HUES64 (cell line): Measurements from ENCODE around the gene CCBE1.

Experiments
- H3K27ac ChIP-seq: 2 replicates; pipeline ENCODE4 v1.7.0; 2013; ENCODE audit warnings: low read depth, low read length, inconsistent platforms
- H3K27me3 ChIP-seq: 2 replicates; pipeline ENCODE4 v1.6.1; 2013; ENCODE audit warnings: mild to moderate bottlenecking, low read length; ENCODE audit not compliant: insufficient read depth
- H3K36me3 ChIP-seq: 2 replicates; pipeline ENCODE4 v1.6.1; 2013; ENCODE audit warnings: mild to moderate bottlenecking, low read length; ENCODE audit not compliant: insufficient read depth
- H3K4me1 ChIP-seq: 2 replicates; pipeline ENCODE4 v1.6.1; 2013; ENCODE audit warnings: mild to moderate bottlenecking, low read length, moderate library complexity; ENCODE audit not compliant: insufficient read depth
- H3K4me3 ChIP-seq: 2 replicates; pipeline ENCODE4 v1.5.1; 2013; ENCODE audit warnings: mild to moderate bottlenecking, low read length, moderate library complexity
- H3K9ac ChIP-seq: 2 replicates; pipeline ENCODE4 v1.6.1; 2013; ENCODE audit warnings: mild to moderate bottlenecking, low read depth, low read length
- H3K9me3 ChIP-seq: 2 replicates; pipeline ENCODE4 v1.6.1; 2013; ENCODE audit warnings: low read depth, low read length; ENCODE audit not compliant: insufficient read depth
- WGBS: fragments of 150-250, 120-280 bp; methylation state at CpG from one replicate; pipeline ENCODE4 v1.1.7; 2013; ENCODE audit warnings: missing lambda C conversion rate; 5-methylcytosine and 5-hydroxymethylcytosine counted together

CCBE1 gene

DNA sequence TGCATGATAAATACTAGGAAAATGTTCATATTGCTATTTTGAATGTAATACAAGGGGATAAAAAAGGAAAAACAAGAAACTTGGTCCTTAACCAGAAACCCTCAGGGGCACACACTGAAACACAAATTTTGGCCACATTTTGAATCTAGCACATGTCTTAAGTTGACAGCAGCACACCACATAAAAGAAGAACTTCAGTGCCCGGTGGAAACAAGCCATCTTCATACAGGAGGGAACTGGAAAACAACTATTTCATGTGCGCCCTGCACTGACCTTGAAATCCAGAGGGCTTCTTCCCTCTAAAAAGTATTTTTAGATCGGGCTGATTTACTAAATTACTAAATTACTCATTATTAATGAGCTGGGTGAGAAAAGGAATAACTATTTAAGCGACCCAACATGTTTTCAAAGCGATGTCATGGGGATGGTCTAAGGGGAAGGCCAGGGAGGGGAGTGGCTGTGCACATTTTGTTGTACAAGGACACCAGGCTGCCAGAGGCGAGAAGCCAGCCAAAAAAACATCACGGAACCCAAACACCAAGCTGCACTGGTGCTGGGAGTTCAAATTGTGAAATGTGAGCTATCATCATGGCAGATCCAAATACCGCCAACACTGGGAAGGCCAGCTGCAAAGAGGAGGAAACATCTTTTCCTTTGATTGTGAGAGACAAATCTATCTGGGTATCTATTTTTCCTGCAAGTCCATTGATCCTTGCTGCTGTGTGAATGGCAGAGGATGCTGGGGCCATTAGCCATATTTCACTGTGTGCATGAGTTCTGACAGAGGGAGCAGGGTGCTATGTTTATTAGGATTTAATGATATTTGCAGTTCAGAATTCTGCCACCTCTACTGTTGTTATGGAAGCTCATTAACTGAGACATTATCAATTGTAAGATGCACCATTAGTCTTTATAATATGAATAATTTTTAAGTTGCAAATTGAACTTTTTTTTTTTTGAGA, 187.5 kb downstream of the CCBE1 start:
- no peak overlapping the region for H3K9ac ChIP-seq
- no peak overlapping the region for H3K27ac ChIP-seq
- H3K4me3 ChIP-seq: no peak overlapping the region
- 95% methylated on average over 7 of the region's 8 CpGs for WGBS
- no peaks in the 10 kb centered on the region for H3K9me3 ChIP-seq
- no peaks in the 10 kb centered on the region for H3K4me1 ChIP-seq
- no peaks in the 10 kb centered on the region for H3K27me3 ChIP-seq
- no peaks in the 10 kb centered on the region for H3K36me3 ChIP-seq

DNA sequence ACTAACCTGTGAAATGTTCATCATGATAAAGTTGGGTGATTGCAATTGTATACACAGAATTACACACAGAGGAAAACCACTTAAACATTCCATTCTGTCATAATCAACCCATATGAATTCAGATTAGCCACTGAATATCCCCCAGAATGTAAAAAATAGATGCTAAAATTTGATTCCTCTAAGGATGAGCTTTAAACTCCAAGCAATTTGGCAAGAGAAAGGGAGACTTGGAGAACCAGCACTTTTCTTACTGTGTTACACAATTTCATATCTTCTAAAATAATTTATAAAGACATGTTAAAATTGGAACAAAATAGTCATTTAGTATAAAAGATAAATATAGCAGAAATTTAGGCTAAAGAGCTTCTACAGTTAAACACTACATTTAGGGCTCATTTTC, 191.9 kb downstream of the CCBE1 start:
- no peak overlapping the region for H3K9ac ChIP-seq
- H3K27me3 ChIP-seq: no peaks in the 10 kb centered on the region

DNA sequence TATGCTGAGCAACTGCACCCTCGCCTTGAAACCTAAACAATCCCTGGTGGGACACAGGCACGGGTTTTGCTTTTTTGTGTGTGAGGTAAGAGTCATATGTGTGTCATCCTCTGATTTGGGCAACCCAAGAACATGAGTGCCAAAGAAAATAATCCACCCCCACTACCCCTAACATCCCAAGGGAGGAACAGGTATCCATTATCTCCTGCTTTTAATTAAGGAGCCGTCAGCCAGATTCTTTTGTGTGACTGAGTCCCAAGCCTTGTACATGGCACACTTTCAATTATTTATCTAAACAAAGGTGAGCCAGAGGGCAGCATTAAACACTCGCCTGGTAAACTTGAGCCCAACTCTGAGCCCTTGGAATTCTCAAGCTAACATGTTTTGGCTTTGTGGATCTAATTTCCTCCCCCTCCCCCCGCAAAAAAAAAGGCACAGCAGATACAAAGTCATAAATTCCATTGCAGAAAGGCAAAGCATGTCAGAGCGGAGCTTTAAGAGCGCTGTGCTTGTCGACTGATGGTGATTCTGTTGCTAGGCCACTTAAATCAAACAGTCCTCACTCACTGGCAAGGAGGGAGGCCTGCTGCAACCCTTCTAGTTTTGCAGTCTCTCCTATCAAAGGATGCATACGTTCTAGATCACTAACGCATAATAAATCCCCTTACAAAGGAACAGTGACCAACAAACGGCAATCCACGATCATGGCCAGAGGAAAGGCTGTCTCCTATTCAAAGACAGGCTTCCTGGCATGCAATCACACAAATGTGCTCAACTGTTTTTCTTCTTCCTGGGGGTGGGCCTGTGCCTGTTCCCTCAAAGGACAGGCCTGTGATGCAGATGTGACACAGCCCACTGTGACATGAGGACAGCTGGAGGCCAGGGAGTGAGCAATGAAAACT, 194.7 kb downstream of the CCBE1 start:
- no peaks in the 10 kb centered on the region for H3K4me1 ChIP-seq
- H3K27ac ChIP-seq: no peak overlapping the region
- H3K9me3 ChIP-seq: no peaks in the 10 kb centered on the region
- WGBS: 76% methylated on average over 11 of the region's 12 CpGs
- no peak overlapping the region for H3K9ac ChIP-seq
- H3K27me3 ChIP-seq: no peaks in the 10 kb centered on the region
- H3K36me3 ChIP-seq: no peaks in the 10 kb centered on the region
- no peak overlapping the region for H3K4me3 ChIP-seq

More for the DNA sequence above, 191.9 kb downstream of the CCBE1 start:
- H3K4me3 ChIP-seq: no peak overlapping the region
- no peak overlapping the region for H3K27ac ChIP-seq
- no peaks in the 10 kb centered on the region for H3K4me1 ChIP-seq
- no peaks in the 10 kb centered on the region for H3K36me3 ChIP-seq
- H3K9me3 ChIP-seq: no peaks in the 10 kb centered on the region

DNA sequence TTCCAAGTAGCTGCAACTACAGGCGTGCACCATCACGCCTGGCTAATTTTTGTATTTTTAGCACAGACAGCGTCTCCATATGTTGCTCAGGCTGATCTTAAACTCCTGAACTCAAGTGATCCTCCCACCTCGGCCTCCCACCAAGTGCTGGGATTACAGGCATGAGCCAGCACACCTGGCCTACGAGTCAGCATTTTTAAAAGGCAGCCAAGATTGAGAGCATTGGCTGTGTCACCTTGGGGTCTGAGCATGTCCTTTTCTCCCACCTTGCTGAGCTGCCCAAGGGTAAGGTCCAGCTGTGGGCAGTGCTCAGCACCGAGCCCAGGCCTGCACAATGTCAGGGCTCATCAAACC, 195.3 kb downstream of the CCBE1 start:
- Histone ChIP-seq H3K9ac (no peak overlapping the region), H3K36me3 (no peaks in the 10 kb centered on the region), H3K9me3 (no peaks in the 10 kb centered on the region), H3K4me1 (no peaks in the 10 kb centered on the region), H3K4me3 (no peak overlapping the region), H3K27me3 (no peaks in the 10 kb centered on the region), H3K27ac (no peak overlapping the region)
- 92% methylated on average over 6 of the region's 6 CpGs for WGBS

DNA sequence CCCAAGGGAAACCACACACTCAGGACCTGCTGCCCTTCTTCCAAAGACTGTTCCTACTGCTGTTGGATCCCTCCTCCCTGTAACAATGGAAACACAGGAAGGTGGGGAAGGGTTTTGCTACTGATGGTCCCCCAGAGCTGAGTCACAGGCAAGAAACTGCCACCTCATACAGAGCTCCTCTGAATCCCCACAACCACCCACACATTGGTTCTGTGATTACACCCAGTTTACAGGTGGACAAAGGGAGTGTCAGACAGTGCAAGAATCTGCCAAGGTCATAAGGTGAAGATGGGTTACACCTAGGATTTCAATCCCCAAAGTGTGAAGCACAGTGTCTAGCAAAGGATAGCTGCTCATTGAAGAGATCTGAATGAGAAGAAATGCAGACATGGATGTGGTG, 196.5 kb downstream of the CCBE1 start:
- Histone ChIP-seq H3K36me3 (no peaks in the 10 kb centered on the region), H3K9ac (no peak overlapping the region), H3K4me3 (no peak overlapping the region), H3K4me1 (no peaks in the 10 kb centered on the region), H3K27ac (no peak overlapping the region), H3K27me3 (no peaks in the 10 kb centered on the region), H3K9me3 (no peaks in the 10 kb centered on the region)

DNA sequence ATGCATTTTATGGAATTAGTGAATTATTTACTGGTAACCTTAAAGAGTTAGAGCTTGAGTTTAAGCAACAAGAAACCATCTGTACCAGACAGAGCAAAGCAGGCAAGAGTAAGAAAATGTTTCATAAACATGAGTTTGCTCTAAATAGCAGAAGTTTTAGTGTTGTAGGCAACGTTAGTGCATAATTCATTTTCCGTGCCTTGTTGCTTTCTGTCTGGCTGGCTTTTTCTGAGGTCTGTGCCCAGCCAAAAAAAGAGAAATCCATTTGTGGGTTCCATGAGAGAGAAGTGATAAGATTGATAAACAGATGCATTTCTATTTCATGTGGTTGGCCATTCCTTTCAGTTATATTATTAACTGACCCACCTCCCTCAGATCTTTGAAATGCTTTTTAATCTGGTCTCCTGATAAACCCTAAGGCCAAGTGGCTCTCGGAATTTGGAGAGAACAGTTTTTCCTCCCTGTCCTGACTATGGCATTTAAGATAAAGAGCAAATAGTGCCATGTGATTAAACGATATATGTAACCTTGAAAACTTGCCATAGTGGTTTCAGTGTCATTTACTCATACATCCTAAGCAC, 198.6 kb downstream of the CCBE1 start:
- Histone ChIP-seq H3K4me1 (no peaks in the 10 kb centered on the region), H3K4me3 (no peak overlapping the region), H3K36me3 (no peaks in the 10 kb centered on the region), H3K27me3 (no peaks in the 10 kb centered on the region), H3K9ac (no peak overlapping the region), H3K27ac (no peak overlapping the region), H3K9me3 (no peaks in the 10 kb centered on the region)
- WGBS: 95% methylated on average over 4 of the region's 4 CpGs

DNA sequence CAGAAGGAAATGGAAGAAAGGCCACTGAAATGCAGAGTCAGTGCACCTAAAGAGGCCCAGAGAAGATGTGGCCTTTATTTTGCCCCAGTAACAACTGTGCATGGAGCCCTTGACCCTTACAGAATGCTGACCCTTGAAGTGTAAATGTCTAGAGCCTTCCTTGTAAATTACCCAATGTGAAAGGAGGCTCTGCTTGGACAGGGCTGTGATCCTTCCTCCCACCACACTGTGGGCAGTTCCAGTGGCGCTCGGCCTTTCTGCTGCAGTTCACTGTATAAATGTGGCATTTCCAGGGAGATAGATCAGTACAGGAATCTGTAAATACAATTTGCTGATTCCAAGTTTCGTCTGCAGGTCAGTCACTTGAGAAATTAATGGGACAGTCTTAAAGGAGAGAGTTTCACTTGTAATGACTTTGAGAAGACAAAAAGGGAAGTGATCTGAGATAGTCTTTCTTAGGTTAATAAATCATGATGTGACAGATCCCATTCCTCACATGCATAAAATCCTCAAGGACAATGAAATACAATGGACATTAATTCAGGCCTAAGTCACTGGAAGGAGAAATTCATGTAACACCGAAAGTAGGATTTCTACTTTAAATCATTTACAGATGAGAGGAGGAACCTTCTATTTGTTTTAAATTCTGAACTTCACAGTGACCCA, 204.3 kb downstream of the CCBE1 start:
- Histone ChIP-seq H3K9me3 (no peaks in the 10 kb centered on the region), H3K36me3 (no peaks in the 10 kb centered on the region), H3K4me3 (no peak overlapping the region), H3K9ac (no peak overlapping the region), H3K27me3 (no peaks in the 10 kb centered on the region), H3K4me1 (no peaks in the 10 kb centered on the region), H3K27ac (no peak overlapping the region)
- 91% methylated on average over 3 of the region's 4 CpGs for WGBS

DNA sequence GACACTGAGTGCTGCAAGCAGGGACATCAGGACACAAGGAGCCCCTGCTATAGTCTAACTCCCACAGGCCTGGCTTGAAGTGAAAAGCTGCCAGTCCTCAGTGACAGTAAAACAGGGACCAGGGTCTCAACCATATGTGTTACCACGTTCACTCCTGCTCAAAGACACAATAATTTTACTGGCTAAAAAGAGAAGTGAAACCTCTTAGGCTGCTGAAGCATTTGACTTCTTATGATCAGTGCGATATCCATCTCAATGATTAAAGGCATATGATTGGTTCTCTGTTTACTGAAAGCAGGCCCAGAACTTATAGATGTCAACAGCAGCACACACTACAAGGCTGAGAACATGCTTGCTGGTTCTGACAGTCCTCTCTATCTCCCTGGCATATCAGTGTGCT, 208.3 kb downstream of the CCBE1 start:
- no peak overlapping the region for H3K27ac ChIP-seq
- H3K9ac ChIP-seq: no peak overlapping the region
- H3K36me3 ChIP-seq: no peaks in the 10 kb centered on the region
- H3K4me1 ChIP-seq: no peaks in the 10 kb centered on the region
- WGBS: 95% methylated on average over 2 of the region's 2 CpGs
- no peak overlapping the region for H3K4me3 ChIP-seq
- no peaks in the 10 kb centered on the region for H3K9me3 ChIP-seq
- H3K27me3 ChIP-seq: no peaks in the 10 kb centered on the region

DNA sequence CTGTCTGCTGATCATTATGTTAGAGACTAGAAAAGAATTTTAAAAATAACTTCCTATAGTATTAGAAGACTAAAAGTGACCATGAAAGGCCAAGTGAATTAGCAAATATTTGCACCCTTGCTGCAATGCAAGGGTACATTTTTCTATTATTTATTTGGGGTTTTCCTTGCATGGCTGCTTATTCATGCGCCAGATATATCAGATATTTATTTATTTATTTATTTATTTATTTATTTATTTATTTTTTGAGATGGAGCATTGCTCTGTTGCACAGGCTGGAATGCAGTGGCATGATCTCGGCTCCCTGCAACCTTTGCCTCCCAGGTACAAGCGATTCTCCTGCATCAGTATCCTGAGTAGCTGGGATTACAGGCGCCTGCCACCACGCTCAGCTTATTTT, 211.8 kb downstream of the CCBE1 start:
- H3K4me3 ChIP-seq: no peak overlapping the region
- 85% methylated on average over 4 of the region's 5 CpGs for WGBS
- H3K4me1 ChIP-seq: no peaks in the 10 kb centered on the region
- H3K9ac ChIP-seq: no peak overlapping the region
- H3K27me3 ChIP-seq: no peaks in the 10 kb centered on the region
- no peaks in the 10 kb centered on the region for H3K9me3 ChIP-seq
- no peak overlapping the region for H3K27ac ChIP-seq
- H3K36me3 ChIP-seq: no peaks in the 10 kb centered on the region

DNA sequence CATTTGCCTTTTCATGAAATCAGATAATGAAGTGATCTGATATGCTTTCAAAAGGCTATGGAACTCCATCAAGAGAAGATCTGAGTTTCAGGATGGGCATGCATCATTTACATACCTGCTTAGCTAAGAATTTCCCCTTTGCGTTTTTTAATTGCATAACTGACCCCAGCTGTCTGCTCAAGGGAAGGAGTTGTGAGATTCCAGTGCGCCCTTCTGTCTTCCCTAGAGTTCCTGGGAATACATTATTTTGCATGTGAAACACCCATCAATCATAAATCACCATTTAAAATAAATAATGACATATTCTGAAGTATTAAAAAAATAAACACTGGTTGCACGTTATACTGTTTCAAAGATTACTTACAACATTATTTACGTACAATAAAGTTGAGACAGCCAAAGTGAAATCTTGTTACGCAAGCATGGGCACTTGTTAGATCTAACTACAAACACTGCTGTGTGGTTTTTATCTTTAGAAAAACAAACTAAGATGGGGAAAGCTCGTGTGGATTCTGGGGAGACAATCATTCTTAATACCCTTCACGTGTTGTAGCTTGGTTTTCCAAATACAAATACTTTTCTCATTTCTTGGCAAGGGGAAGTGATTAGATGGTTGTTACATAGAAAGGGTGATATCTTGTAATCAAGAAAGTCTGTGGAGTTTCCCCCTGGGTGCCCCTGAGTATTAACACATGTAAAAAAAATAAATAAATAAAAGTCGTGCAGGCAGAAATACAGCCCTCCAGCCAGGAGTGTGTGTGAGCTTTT, 212.5 kb downstream of the CCBE1 start:
- Histone ChIP-seq H3K9me3 (no peaks in the 10 kb centered on the region), H3K36me3 (no peaks in the 10 kb centered on the region), H3K4me3 (no peak overlapping the region), H3K27me3 (no peaks in the 10 kb centered on the region), H3K27ac (no peak overlapping the region), H3K9ac (no peak overlapping the region), H3K4me1 (no peaks in the 10 kb centered on the region)
- WGBS: 73% methylated on average over 6 of the region's 8 CpGs
